ENCODE results near the gene PLOD1.
A peak's percentile ranks its signal among the peaks of the same experiment; 100 is the strongest.
"Not testable (repeated sequence)": the region's sequence is repeated elsewhere in the genome, so short reads cannot be mapped to it uniquely, and the experiment has no call there.

Gene PLOD1

GRCh38 chr1:11934302-11935056 lies at the start of gene PLOD1:
Gene PLOD1, plus strand, starts transcription at chr1:11934717. Its CDS starts 63 bp downstream, at chr1:11934780.
- peak; percentile 14 to 78 for DNase-seq

GRCh38 chr1:11885916-11886315 lies 48.6 kb upstream of the PLOD1 start:
- DNase-seq: no peak

GRCh38 chr1:11886986-11887665 lies 47.4 kb upstream of the PLOD1 start:
- no peak for DNase-seq

GRCh38 chr1:11887666-11888007 lies 46.9 kb upstream of the PLOD1 start:
- no peak for DNase-seq

- no peak for DNase-seq
Measured at GRCh38 chr1:11888206-11888876, 46.2 kb upstream of the PLOD1 start.

GRCh38 chr1:11888877-11889208 lies 45.7 kb upstream of the PLOD1 start:
- no peak for DNase-seq

- DNase-seq: no peak
Measured at GRCh38 chr1:11891433-11892186, 42.9 kb upstream of the PLOD1 start.

GRCh38 chr1:11893907-11894251 lies 40.6 kb upstream of the PLOD1 start:
- DNase-seq: peak; percentile 7 to 64

GRCh38 chr1:11894501-11894900 lies 40.0 kb upstream of the PLOD1 start:
- DNase-seq: not testable (repeated sequence)

- no peak for DNase-seq
Measured at GRCh38 chr1:11898086-11898785, 36.3 kb upstream of the PLOD1 start.

- DNase-seq: no peak
Measured at GRCh38 chr1:11898831-11899467, 35.6 kb upstream of the PLOD1 start.

- not testable (repeated sequence) for DNase-seq
Measured at GRCh38 chr1:11901446-11901845, 33.1 kb upstream of the PLOD1 start.

GRCh38 chr1:11903210-11903609 lies 31.3 kb upstream of the PLOD1 start:
- no peak for DNase-seq

GRCh38 chr1:11904156-11904555 lies 30.4 kb upstream of the PLOD1 start:
- DNase-seq: not testable (repeated sequence)

- no peak for DNase-seq
Measured at GRCh38 chr1:11904978-11905377, 29.5 kb upstream of the PLOD1 start.

GRCh38 chr1:11906870-11907269 lies 27.6 kb upstream of the PLOD1 start:
- no peak for DNase-seq

GRCh38 chr1:11907275-11908094 lies 27.0 kb upstream of the PLOD1 start:
- peak; percentile 86 to 92 for DNase-seq

- peak; percentile 99 to 100 for DNase-seq
Measured at GRCh38 chr1:11908095-11908675, 26.3 kb upstream of the PLOD1 start.

- not testable (repeated sequence) for DNase-seq
Measured at GRCh38 chr1:11910914-11911228, 23.6 kb upstream of the PLOD1 start.

GRCh38 chr1:11912000-11912399 lies 22.5 kb upstream of the PLOD1 start:
- no peak for DNase-seq
